Measurements from ENCODE around the gene EIF4B. TPM values are rescaled to one million over a fixed set of nuclear protein-coding genes. Genes with fewer than 3 reads are reported as not detected.

The EIF4B gene
- total RNA-seq, 1 experiment from 2014 or later: 809 TPM

- Histone ChIP-seq H3K9me2 (ENCODE audit: insufficient read depth) (no peaks in the 10 kb centered on the region), H3K9me3 (ENCODE audit: control insufficient read depth in 1 of 2, insufficient read depth in 1 of 2, low read depth in 1 of 2, low read length in 2 of 2) (no peaks in the 10 kb centered on the region), H3K9ac (ENCODE audit: low read length) (no peak overlapping the region), H3K4me3 (replicated peaks in 1 of 2; ENCODE audit: low read depth in 1 of 2, low read length in 2 of 2) (no peak overlapping the region), H3K4me2 (ENCODE audit: low read length) (no peak overlapping the region), H3K27me3 (ENCODE audit: insufficient read depth, low read length) (no peaks in the 10 kb centered on the region), H2AFZ (ENCODE audit: low read depth, low read length, poor library complexity, severe bottlenecking) (no peak overlapping the region), H4K20me1 (ENCODE audit: insufficient read depth) (peaks cover 55% of the 10 kb centered on the region; the same call in 1 of the 2 replicates), H3K4me1 (ENCODE audit: control insufficient read depth in 1 of 2, insufficient read depth in 2 of 2, low read length in 2 of 2) (peaks cover 6 to 24% of the 10 kb centered on the region in 2 experiments), H3K79me2 (ENCODE audit: insufficient read depth, low read length) (peaks cover 100% of the 10 kb centered on the region), H3K36me3 (ENCODE audit: control insufficient read depth in 1 of 2, insufficient read depth in 2 of 2, low read length in 2 of 2) (peaks cover 33 to 83% of the 10 kb centered on the region in 2 experiments), H3K27ac (ENCODE audit: low read depth, low read length) (no peak overlapping the region)
- intact Hi-C loops (cut with micrococcal nuclease): no loop called here
- BruUV-seq (replicated peaks): no TSS peak
- ChIA-PET POLR2A (no interaction called here), RAD21 (ENCODE audit: low non-redundant PET in 1 of 2, low total read pairs in 2 of 2, uncharacterized antibody in 2 of 2, unreplicated experiment in 2 of 2) (no interaction called here), CTCF (no interaction called here)
- ATAC-seq: no peak
- DNase-seq (ENCODE audit: low read depth, low spot score): no peak
- TF ChIP-seq JUND (IDR thresholded peaks at IDR 0.05) (no peak), MAX (IDR thresholded peaks at IDR 0.05) (no peak), SIN3A (IDR thresholded peaks at IDR 0.05; ENCODE audit: low read depth) (no peak), FOSL1 (IDR thresholded peaks at IDR 0.05; ENCODE audit: low read depth) (no peak), CTCF (IDR thresholded peaks at IDR 0.05 in 2 of 3, conservative IDR thresholded peaks at IDR 0.05 in 1 of 3; ENCODE audit: borderline replicate concordance in 1 of 3, insufficient read depth in 1 of 3, low read depth in 2 of 3, low read length in 2 of 3) (no peak), RAD21 (IDR thresholded peaks at IDR 0.05; ENCODE audit: low read depth) (no peak), POLR2AphosphoS5 (IDR thresholded peaks at IDR 0.05; ENCODE audit: low read depth, low read length) (no peak), EZH2phosphoT487 (IDR thresholded peaks at IDR 0.05; ENCODE audit: borderline replicate concordance) (no peak), ZNF274 (IDR thresholded peaks at IDR 0.05; ENCODE audit: low read depth, low read length) (no peak), TCF7L2 (IDR thresholded peaks at IDR 0.05; ENCODE audit: borderline replicate concordance, extremely low read depth, insufficient read depth, insufficient read length) (no peak), ZFX (IDR thresholded peaks at IDR 0.05) (no peak), CBX3 (IDR thresholded peaks at IDR 0.05; ENCODE audit: low read depth) (no peak), POLR2A (IDR thresholded peaks at IDR 0.05; ENCODE audit: borderline replicate concordance, extremely low read depth, insufficient read depth, insufficient read length) (no peak), YY1 (IDR thresholded peaks at IDR 0.05; ENCODE audit: extremely low read depth, insufficient replicate concordance, low read depth, low read length) (no peak), SP1 (IDR thresholded peaks at IDR 0.05; ENCODE audit: low read depth) (no peak)
- TF ChIP-seq, protein P1, sequence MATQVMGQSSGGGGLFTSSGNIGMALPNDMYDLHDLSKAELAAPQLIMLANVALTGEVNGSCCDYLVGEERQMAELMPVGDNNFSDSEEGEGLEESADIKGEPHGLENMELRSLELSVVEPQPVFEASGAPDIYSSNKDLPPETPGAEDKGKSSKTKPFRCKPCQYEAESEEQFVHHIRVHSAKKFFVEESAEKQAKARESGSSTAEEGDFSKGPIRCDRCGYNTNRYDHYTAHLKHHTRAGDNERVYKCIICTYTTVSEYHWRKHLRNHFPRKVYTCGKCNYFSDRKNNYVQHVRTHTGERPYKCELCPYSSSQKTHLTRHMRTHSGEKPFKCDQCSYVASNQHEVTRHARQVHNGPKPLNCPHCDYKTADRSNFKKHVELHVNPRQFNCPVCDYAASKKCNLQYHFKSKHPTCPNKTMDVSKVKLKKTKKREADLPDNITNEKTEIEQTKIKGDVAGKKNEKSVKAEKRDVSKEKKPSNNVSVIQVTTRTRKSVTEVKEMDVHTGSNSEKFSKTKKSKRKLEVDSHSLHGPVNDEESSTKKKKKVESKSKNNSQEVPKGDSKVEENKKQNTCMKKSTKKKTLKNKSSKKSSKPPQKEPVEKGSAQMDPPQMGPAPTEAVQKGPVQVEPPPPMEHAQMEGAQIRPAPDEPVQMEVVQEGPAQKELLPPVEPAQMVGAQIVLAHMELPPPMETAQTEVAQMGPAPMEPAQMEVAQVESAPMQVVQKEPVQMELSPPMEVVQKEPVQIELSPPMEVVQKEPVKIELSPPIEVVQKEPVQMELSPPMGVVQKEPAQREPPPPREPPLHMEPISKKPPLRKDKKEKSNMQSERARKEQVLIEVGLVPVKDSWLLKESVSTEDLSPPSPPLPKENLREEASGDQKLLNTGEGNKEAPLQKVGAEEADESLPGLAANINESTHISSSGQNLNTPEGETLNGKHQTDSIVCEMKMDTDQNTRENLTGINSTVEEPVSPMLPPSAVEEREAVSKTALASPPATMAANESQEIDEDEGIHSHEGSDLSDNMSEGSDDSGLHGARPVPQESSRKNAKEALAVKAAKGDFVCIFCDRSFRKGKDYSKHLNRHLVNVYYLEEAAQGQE (IDR thresholded peaks at IDR 0.05; ENCODE audit: low read depth): no peak
- TF ChIP-seq, protein P2, sequence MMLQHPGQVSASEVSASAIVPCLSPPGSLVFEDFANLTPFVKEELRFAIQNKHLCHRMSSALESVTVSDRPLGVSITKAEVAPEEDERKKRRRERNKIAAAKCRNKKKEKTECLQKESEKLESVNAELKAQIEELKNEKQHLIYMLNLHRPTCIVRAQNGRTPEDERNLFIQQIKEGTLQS (IDR thresholded peaks at IDR 0.05): no peak
Observed at GRCh38 chr12:53012928-53013327, 6.7 kb downstream of the EIF4B start.

Measured in HCT116 (cell line).